Right renal cortex interstitium (tissue), 3 donors: Measurements from ENCODE around the gene UVSSA. TPM values are rescaled to one million over a fixed set of nuclear protein-coding genes. Genes with fewer than 3 reads are reported as not detected.
"Not testable (repeated sequence)": the region's sequence is repeated elsewhere in the genome, so short reads cannot be mapped to it uniquely, and the experiment has no call there.

ENCODE experiments used
- DNase-seq, 3 donors: peaks; one replicate each; pipeline ENCODE4 v3.0.0-alpha.2; 2013; ENCODE audit warnings: low read depth in 3 of 3, low spot score in 2 of 3
- polyA plus RNA-seq, 3 donors: library from polyadenylated mRNA; unstranded; fragments of 120-200 nt; gene quantifications; one replicate each; pipeline ENCODE4 v1.2.1, GENCODE V29; 2013; ENCODE audit not compliant: insufficient read length in 3 of 3

Gene UVSSA
- polyA plus RNA-seq, 3 donors, result 5.5 to 6.5 (median 6.0) TPM

- no peak for DNase-seq
These were observed 69.9 kb downstream of the UVSSA start for GRCh38 chr4:1416948-1417260.

GRCh38 chr4:1417522-1418390 lies 70.7 kb downstream of the UVSSA start:
- no peak for DNase-seq

- DNase-seq, result no peak
These were observed 71.7 kb downstream of the UVSSA start for GRCh38 chr4:1418494-1419285.

GRCh38 chr4:1419708-1420107 lies 72.7 kb downstream of the UVSSA start:
- DNase-seq, result no peak

- DNase-seq, result no peak
These were observed 74.6 kb downstream of the UVSSA start for GRCh38 chr4:1421657-1422056.

GRCh38 chr4:1427010-1427409 lies 80.0 kb downstream of the UVSSA start:
- no peak for DNase-seq

GRCh38 chr4:1443688-1444172 lies 96.7 kb downstream of the UVSSA start:
- not testable (repeated sequence) for DNase-seq

Other genes with a start within 250 kb of the UVSSA start
- 10 to 100 TPM; 11.3 to 14.9 (median 11.5) TPM for gene RNF212, start 233.6 kb upstream of the UVSSA start, polyA plus RNA-seq
- 1 to 10 TPM; 5.8 to 8.1 (median 6.9) TPM for gene SPON2, start 174.6 kb upstream of the UVSSA start, polyA plus RNA-seq
- 100 to 1,000 TPM in 2 of 3 donors, 10 to 100 TPM in 1; 98.0 to 118 (median 107) TPM for gene CTBP1, start 98.1 kb upstream of the UVSSA start, polyA plus RNA-seq
- gene MAEA, start 57.3 kb upstream of the UVSSA start, polyA plus RNA-seq, result 10 to 100 TPM; 58.5 to 58.6 (median 58.6) TPM
- gene NKX1-1, start 59.2 kb downstream of the UVSSA start, polyA plus RNA-seq, result not detected